Caco-2 (cell line): ENCODE measurements around the gene ESR2. TPM values are rescaled to one million over a fixed set of nuclear protein-coding genes. Genes with fewer than 3 reads are reported as not detected.

Source experiments
- BruUV-seq: library from RNA; stranded (reverse); fragments of 400-500 nt; replicated peaks from 2 replicates; lab custom pipeline; 2021; lab: Mats Ljungman, UMichigan
- CTCF ChIA-PET: fragments of 300-600 bp; sonication (Branson Sonifier 250); formaldehyde crosslinking; loops from one replicate; lab custom pipeline; 2022; ENCODE audit warnings: antibody characterized with exemption; lab: Charles Lee
- POLR2A ChIA-PET: fragments of 300-600 bp; sonication (Branson Sonifier 250); formaldehyde crosslinking; loops from one replicate; lab custom pipeline; 2022; ENCODE audit warnings: antibody characterized with exemption; lab: Charles Lee
- DNase-seq, 2 experiments: peaks; one replicate each; pipeline versions ENCODE4 v3.0.0 to v3.0.0-alpha.2; 2020 to 2022
- H3K27me3 ChIP-seq: replicated peaks from 2 replicates; pipeline ENCODE4 v1.6.0; 2011; ENCODE audit warnings: low read length; ENCODE audit not compliant: control insufficient read depth, insufficient read depth
- H3K36me3 ChIP-seq: 2 replicates; pipeline ENCODE4 v1.5.1; 2011; ENCODE audit warnings: low read length; ENCODE audit not compliant: control insufficient read depth, insufficient read depth
- H3K4me1 ChIP-seq: fragments of 250-450 bp; sonication (Bioruptor Pico); 2 replicates; pipeline ENCODE4 v1.5.1; 2020; ENCODE audit warnings: mild to moderate bottlenecking
- H3K4me3 ChIP-seq: 2 replicates; pipeline ENCODE4 v1.5.1; 2011; ENCODE audit warnings: low read depth, mild to moderate bottlenecking, control low read depth, low read length
- H3K9me3 ChIP-seq: fragments of 250-450 bp; sonication (Bioruptor Pico); 2 replicates; pipeline ENCODE4 v1.5.1; 2020; ENCODE audit warnings: mild to moderate bottlenecking, moderate library complexity
- H3K27ac Mint-ChIP-seq: one replicate; pipeline ENCODE4 v1.8.0; 2022; ENCODE audit warnings: mixed read lengths; ENCODE audit not compliant: unreplicated experiment
- H3K27me3 Mint-ChIP-seq: one replicate; pipeline ENCODE4 v1.8.0; 2022; ENCODE audit warnings: mixed read lengths; ENCODE audit not compliant: insufficient read depth, unreplicated experiment
- H3K36me3 Mint-ChIP-seq: one replicate; pipeline ENCODE4 v1.8.0; 2022; ENCODE audit warnings: mild to moderate bottlenecking, mixed read lengths; ENCODE audit not compliant: insufficient read depth, unreplicated experiment
- H3K4me1 Mint-ChIP-seq: one replicate; pipeline ENCODE4 v1.8.0; 2022; ENCODE audit warnings: low read depth, mixed read lengths; ENCODE audit not compliant: unreplicated experiment
- H3K4me3 Mint-ChIP-seq: one replicate; pipeline ENCODE4 v1.8.0; 2022; ENCODE audit warnings: mild to moderate bottlenecking, moderate library complexity, mixed read lengths; ENCODE audit not compliant: unreplicated experiment
- H3K9me3 Mint-ChIP-seq: one replicate; pipeline ENCODE4 v1.8.0; 2022; ENCODE audit warnings: mixed read lengths; ENCODE audit not compliant: unreplicated experiment
- intact Hi-C: fragments of 100-400 bp; cut with micrococcal nuclease; formaldehyde crosslinking; loops from one replicate; pipeline ENCODE4 v1.10.0; 2022; ENCODE audit not compliant: unreplicated experiment
- total RNA-seq: library from RNA; stranded (reverse); gene quantifications from 2 replicates; pipeline ENCODE4 v1.2.3, GENCODE V29; 2022
- TF ChIP-seq, protein P1 (sequence below), 2 experiments: fragments of 200-600 bp in 1 of 2; IDR thresholded peaks; 1 replicate in 1 of 2; 2 replicates in 1 of 2; pipeline versions ENCODE4 v1.5.1 to v1.8.0; 2011 to 2022; ENCODE audit warnings: antibody characterized with exemption in 1 of 2, control low read depth in 1 of 2, inconsistent platforms in 1 of 2, low read depth in 1 of 2, low read length in 1 of 2, mild to moderate bottlenecking in 1 of 2, moderate library complexity in 1 of 2; ENCODE audit not compliant: insufficient read depth in 1 of 2, severe bottlenecking in 1 of 2, unreplicated experiment in 1 of 2

ESR2 gene
- total RNA-seq, 1 experiment from 2014 or later, result 0.23 TPM

GRCh38 chr14:64234877-64235651 lies 59.1 kb downstream of the ESR2 start:
- CTCF ChIA-PET, result no interaction called here
- no TSS peak for BruUV-seq
- intact Hi-C loops, result no loop called here
- no peak overlapping the region for H3K4me3 ChIP-seq
- Mint-ChIP-seq H3K27me3 (no peaks in the 10 kb centered on the region), H3K4me1 (no peaks in the 10 kb centered on the region), H3K27ac (no peak overlapping the region), H3K4me3 (no peak overlapping the region), H3K36me3 (peaks cover 9% of the 10 kb centered on the region), H3K9me3 (no peaks in the 10 kb centered on the region)
- H3K4me1 ChIP-seq, result no peaks in the 10 kb centered on the region
- POLR2A ChIA-PET, result no interaction called here
- H3K27me3 ChIP-seq, result no peaks in the 10 kb centered on the region
- no peak for DNase-seq
- no peaks in the 10 kb centered on the region; the same call in 1 of the 2 replicates for H3K36me3 ChIP-seq
- no peaks in the 10 kb centered on the region for H3K9me3 ChIP-seq
- TF ChIP-seq, protein P1, sequence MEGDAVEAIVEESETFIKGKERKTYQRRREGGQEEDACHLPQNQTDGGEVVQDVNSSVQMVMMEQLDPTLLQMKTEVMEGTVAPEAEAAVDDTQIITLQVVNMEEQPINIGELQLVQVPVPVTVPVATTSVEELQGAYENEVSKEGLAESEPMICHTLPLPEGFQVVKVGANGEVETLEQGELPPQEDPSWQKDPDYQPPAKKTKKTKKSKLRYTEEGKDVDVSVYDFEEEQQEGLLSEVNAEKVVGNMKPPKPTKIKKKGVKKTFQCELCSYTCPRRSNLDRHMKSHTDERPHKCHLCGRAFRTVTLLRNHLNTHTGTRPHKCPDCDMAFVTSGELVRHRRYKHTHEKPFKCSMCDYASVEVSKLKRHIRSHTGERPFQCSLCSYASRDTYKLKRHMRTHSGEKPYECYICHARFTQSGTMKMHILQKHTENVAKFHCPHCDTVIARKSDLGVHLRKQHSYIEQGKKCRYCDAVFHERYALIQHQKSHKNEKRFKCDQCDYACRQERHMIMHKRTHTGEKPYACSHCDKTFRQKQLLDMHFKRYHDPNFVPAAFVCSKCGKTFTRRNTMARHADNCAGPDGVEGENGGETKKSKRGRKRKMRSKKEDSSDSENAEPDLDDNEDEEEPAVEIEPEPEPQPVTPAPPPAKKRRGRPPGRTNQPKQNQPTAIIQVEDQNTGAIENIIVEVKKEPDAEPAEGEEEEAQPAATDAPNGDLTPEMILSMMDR (IDR thresholded peaks at IDR 0.05; ENCODE audit: insufficient read depth in 1 of 2, low read depth in 1 of 2, low read length in 1 of 2, severe bottlenecking in 1 of 2, unreplicated experiment in 1 of 2), result no peak

DNA sequence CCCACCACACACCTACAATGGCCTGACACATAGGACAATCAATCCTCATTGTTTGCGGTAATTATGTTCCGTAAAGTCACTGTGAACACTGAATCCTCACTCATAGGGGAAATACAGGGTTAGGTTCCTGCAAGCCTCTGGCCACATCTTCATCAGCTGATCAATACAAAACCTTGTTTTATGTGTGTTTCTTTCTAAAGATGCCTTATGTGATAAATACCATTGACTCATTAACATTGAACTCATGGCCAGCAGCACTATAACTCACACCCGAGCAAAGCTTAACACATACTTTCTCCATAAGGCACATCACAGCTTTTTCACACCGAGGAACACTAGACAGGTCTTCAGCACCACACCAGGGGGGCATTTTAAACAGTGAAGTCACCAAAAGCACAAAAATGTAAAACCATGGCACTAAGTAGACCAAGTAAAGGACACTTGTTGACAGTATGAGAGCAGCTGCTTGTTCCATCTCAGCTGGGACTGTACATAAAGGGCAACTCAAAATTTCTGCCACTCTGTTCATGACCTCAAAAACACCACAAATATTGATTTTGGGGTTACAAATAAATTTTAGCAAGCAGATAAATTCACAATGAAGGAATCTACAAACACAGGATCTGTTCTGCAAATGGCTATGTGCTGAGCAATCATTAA lies 60.5 kb downstream of the ESR2 start:
- H3K4me1 Mint-ChIP-seq, result no peaks in the 10 kb centered on the region
- H3K9me3 Mint-ChIP-seq, result no peaks in the 10 kb centered on the region
- Histone ChIP-seq H3K9me3 (no peaks in the 10 kb centered on the region), H3K4me3 (no peak overlapping the region), H3K4me1 (no peaks in the 10 kb centered on the region), H3K36me3 (no peaks in the 10 kb centered on the region; the same call in 1 of the 2 replicates), H3K27me3 (no peaks in the 10 kb centered on the region)
- CTCF ChIA-PET, result no interaction called here
- POLR2A ChIA-PET, result no interaction called here
- H3K36me3 Mint-ChIP-seq, result peaks cover 9% of the 10 kb centered on the region
- no peak overlapping the region for H3K4me3 Mint-ChIP-seq
- DNase-seq, result no peak
- TF ChIP-seq, protein P1 (IDR thresholded peaks at IDR 0.05; ENCODE audit: insufficient read depth in 1 of 2, low read depth in 1 of 2, low read length in 1 of 2, severe bottlenecking in 1 of 2, unreplicated experiment in 1 of 2), result no peak
- H3K27me3 Mint-ChIP-seq, result no peaks in the 10 kb centered on the region
- no peak overlapping the region for H3K27ac Mint-ChIP-seq
- no TSS peak for BruUV-seq
- intact Hi-C loops, result no loop called here

- Histone ChIP-seq H3K4me3 (no peak overlapping the region), H3K27me3 (no peaks in the 10 kb centered on the region), H3K36me3 (no peaks in the 10 kb centered on the region; the same call in 1 of the 2 replicates), H3K9me3 (no peaks in the 10 kb centered on the region), H3K4me1 (no peaks in the 10 kb centered on the region)
- BruUV-seq, result no TSS peak
- TF ChIP-seq, protein P1 (IDR thresholded peaks at IDR 0.05; ENCODE audit: insufficient read depth in 1 of 2, low read depth in 1 of 2, low read length in 1 of 2, severe bottlenecking in 1 of 2, unreplicated experiment in 1 of 2), result no peak
- DNase-seq, result no peak
- Mint-ChIP-seq H3K27me3 (no peaks in the 10 kb centered on the region), H3K4me3 (no peak overlapping the region), H3K27ac (no peak overlapping the region), H3K36me3 (peaks cover 14% of the 10 kb centered on the region), H3K9me3 (no peaks in the 10 kb centered on the region), H3K4me1 (no peaks in the 10 kb centered on the region)
- ChIA-PET CTCF (no interaction called here), POLR2A (no interaction called here)
- intact Hi-C loops, result no loop called here
Observed at GRCh38 chr14:64232944-64233343, 61.2 kb downstream of the ESR2 start.
